Stimulated activated CD8-positive, alpha-beta memory T cell treated with anti-CD3 and anti-CD28 coated beads, Interleukin-7, amount 100 ng/mL, for 4 hours (primary cell): ENCODE data around the gene CYP2J2.
"Not testable (repeated sequence)": the region's sequence is repeated elsewhere in the genome, so short reads cannot be mapped to it uniquely, and the experiment has no call there.

Source experiments
- DNase-seq, 2 donors: peaks; one replicate each; pipeline ENCODE4 v3.0.0-alpha.2; 2020; ENCODE audit warnings: low read depth in 2 of 2

Gene CYP2J2

GRCh38 chr1:59919746-59920145, 6.8 kb downstream of the CYP2J2 start:
- DNase-seq: no peak

GRCh38 chr1:59917785-59918180, 8.8 kb downstream of the CYP2J2 start:
- DNase-seq: no peak

GRCh38 chr1:59917026-59917784, 9.4 kb downstream of the CYP2J2 start:
- no peak for DNase-seq

DNA sequence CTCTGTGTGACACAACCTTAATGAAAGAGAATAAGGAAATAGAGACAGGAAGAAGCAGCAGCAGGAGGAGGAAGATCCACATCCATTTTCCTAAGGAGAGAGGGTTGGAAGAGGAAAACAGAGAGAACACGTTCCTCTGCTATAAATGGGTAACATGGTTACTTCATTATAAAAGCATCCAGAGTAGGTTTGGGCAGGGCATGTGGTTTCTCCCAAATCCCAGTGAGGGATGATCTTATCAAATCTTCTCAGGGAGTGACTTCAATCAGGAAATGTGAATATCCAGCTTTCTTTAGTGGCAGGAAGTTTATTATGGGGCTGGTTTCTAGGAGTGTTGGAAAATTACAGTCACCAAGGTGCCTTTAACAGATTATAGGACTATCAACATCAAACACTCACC, 11.1 kb downstream of the CYP2J2 start:
- no peak for DNase-seq

DNA sequence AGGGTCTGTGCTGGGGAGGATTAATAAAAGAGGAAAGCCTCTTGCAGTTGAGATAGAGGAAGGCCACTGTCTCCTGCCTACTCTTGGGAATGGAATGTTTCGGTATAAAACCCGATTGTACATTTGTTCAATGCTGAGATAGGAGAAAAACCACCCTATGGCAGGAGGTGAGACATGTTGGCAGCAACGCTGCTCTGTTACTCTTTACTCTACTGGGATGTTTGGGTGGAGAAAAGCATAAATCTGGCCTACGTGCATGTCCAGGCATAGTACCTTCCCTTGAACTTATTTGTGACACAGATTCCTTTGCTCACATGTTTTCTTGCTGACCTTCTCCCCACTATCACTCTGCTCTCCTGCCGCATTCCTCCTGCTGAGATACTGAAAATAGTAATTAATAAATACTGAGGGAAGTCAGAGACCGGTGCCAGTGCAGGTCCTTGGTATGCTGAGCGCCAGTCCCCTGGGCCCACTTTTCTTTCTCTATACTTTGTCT, 11.7 kb downstream of the CYP2J2 start:
- not testable (repeated sequence) for DNase-seq

GRCh38 chr1:59908682-59909081, 17.9 kb downstream of the CYP2J2 start:
- DNase-seq: no peak

DNA sequence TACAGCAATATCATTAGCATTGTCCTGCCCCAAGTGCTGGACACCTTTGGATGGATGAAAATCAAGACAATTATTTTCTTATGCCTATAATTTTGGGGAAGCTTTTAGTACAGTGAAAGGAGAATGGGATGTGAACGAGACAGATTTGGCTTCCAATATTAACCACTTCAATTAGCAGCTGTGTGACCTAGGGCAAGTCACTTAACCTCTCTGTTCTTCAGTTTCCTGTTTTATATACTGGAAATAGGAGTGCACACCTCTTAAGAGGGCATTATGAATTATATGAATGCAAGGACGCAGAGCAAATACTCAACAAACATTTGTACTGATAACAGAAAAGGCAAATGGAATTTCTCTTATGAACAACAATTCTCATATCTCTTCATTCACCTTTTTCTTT, 18.5 kb downstream of the CYP2J2 start:
- no peak for DNase-seq

DNA sequence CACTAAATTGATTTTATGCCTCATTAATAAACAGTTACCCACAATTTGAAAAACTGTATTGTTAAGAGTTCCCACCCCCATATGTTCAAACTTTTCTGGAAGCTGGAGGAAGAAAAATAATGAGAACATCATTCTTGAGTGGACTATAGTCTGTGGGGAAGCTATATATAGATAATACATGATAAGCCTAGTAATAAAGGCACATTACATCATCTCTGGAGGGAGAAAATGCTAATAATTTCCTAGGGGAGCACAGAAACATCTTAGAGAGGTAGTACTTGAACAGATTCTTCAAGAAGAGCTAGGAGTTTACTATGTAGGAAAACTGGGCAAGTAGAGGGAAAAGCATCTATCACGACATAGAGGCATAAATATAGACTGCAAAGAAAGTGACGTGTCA, 19.6 kb downstream of the CYP2J2 start:
- no peak for DNase-seq

DNA sequence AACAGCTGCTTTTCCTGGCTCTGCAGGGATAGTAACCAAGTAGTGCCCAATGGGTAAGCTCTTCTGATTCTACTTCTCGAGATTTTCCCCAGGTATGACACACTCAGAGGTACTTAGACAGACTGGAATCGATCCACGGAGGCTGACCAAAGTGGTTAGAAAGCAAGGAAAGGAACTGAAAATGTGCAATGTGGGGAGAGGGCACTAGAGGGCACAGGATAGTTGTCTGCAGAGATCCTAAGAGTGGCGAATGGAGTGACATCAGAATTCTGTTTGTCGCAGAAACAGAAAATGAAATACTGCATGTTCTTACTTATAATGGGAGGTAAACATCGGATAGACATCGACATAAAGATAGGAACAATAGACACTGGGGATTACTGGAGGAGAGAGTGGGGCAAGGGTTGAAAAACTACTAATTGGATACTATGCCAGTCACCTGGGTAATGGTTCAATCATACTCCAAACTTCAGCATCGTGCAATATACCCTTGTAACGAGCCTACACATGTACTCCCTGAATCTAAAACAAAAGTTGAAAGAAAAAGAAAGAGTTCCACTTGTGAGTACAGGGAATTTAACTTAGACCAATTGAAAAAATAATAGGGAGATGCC, 23.3 kb downstream of the CYP2J2 start:
- no peak for DNase-seq

- DNase-seq: no peak
Measured at GRCh38 chr1:59901770-59902388, 24.7 kb downstream of the CYP2J2 start.

DNA sequence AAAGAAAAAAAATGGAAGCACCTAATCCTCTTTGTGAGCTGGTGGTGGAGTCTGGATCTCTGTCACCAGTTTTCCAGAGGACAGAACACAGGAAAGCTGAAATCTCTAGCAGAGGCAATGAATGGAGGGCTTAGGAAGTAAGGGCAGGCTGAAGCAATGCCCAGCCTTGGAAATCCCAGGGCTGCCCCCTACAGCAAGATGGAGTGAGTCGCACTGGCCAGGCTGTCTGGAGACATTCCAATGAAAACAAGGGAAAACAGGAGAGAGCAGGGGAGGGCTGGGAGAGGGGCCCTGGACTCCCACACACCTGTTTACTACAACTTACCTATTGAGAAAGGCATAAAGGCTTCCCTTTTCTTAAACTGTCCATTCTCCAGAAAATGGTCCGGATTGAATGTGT, 25.9 kb downstream of the CYP2J2 start:
- DNase-seq: no peak

DNA sequence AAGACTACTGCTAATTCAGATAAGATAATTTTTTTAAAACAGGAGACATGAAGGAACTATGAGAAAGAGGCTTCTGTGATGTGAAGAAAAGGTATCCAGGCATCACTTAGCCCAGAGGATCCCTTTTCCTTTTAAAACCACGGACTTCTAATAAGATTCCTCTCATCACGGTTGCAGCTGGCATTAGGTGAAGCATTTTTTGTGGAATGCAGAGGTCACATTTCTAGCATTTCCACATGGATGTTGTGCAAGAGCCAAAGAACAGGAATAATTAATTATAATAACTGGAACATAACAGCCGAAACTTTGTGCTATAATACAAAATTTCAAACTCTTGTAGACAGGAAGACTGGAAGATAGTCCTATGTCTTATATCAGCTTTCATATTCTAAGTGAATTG, 27.6 kb downstream of the CYP2J2 start:
- no peak for DNase-seq

DNA sequence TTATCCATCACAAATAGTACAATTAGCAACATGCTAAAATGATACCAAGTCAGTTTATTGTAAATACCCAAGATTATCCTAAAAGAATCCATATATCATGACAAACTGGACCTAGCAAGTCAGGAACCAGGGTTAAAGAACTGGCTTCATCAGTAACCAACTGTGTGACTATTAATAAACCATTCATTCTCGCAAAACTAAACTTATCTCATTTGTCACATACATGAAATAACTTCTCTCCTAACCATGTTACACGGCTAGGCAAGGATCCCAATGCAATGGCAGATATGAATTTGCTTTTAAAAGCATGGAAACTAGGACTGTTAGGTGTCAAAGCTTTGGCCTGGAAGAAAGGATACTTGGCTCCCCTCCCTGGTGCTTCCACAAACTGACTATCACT, 29.4 kb downstream of the CYP2J2 start:
- no peak for DNase-seq

DNA sequence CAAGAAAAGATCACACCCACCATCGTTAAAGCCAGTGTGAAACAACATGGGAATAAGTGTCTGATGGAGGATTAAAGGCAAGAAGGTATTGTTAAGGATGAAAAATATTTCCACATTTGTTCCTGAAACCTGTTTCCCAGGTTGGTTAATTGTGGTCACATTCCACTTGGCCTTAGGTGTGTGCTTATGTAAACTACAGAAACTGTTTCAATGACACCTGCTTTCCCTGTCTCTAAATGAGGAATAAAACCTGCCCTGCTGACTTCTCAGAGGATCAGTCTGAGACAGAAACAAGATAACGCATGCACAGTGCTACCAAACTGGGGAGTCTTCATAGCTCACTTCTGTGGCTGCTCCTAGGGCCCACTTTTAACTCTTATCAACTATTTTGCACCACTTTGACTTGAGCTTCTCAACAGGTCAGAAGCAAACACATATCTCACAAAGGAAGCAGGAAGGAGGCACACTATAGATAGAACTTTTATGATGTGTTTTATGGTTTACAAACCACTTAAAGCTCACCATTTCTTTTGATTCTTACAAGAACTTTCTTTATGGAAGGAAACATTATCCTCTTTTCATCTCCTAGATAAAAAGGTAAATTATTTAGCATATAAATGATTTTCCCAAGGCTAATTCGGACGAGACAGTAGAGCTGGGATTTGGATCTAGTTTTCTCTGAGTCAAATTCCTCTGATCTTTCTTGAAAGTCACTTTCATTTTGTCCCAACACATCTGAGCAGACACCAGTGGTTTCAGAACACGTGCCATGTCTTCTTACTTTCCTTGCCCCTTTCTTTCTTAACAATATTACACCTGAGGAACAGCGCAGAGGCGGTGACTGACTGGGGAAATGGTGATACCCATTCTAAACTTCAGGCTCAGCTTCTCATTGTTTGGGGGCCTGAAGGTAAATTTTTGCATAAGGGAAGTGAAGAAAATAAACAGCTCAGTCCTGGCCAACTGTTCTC, 33.4 kb downstream of the CYP2J2 start:
- no peak for DNase-seq

DNA sequence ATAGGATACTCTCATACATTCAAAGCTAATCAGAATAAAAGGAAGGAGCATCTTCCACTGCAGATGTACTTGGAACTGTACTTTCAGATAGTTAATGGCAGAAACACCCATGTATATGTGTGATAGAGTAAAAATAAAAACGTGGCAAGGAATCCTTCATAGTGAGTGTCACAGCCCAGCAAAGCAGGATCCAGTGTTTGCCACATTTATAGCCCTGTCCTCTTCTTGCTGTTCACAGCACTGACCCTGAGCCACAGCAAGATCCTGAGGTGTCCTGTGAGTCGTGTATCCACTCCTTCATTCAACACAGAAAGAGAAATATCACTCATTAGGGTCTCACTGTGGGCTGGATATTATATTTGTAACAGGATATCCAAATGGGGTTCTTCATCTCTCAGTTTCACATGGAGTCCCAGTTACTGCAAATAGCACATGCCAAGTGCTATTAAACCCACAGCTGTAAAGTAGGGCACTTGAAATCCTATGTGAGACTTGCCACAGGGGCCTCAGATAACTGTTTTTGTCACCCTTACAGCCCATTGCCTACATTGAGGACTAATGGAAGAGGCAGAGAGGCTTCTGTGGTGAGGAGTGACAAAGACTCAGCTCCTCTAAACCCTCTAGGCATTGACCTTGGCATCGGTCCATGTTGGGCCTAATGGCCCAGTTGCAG, 41.3 kb downstream of the CYP2J2 start:
- no peak for DNase-seq

DNA sequence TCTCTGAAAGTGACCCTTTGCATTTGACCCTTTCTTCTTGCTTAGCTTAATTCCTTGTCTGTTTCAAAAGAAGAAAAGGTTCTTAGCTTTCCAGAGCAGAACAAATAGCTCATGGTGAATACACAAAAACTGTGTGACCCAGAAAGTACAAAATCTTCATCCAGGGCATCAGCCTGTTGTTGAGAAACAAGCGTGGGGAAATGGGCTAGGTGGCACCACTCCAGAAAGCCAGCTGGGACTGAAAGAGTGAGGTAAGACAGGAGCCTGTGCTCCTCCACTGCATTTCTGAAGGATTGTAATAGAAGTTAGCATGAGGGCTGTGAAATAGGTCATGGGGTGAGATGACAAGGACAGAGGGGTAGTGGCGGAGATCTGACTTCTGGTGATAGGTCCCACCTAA, 45.8 kb downstream of the CYP2J2 start:
- DNase-seq: no peak

DNA sequence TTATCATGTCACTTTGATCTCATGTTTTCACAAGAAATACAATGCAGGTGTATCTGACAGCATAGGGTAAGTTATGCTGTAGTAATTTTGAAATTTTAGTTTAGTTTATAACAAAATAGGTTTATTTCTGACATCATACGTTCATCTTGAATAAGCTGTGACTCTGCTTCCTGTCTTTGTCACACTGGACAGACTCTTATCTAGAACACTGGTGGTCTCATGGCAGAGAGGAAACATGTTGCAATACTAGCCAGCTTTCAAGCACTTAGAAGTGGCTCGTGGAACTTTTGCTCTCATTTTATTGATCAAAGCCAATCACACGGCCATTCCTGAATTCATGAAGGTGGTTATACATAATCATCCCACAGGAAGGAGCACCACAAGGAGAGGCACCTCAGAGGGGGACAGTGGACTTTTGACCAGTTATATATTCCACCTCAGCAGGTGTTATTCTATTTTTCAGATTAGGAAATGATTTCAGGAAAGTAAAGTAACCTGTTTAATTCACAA, 46.5 kb downstream of the CYP2J2 start:
- DNase-seq: no peak

DNA sequence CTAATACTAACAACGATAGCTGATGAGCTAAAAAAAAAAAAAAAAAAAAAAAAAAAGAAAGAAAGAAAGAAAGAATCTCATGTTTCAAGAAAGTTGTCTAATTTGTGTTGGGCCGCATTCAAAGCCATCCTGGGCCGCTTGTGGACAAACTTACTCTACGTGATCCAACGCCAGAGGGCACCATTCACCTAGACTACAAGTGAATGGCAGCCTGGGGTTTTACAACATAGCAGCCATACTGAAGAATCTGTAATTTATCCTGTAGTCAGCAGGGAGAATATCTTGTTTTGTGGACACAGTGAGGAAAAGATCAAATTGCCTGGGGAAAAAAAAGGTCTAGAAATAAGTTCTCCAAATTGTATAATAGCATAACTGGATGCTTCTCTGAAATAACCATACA, 47.0 kb downstream of the CYP2J2 start:
- peak; percentile 6 to 16 for DNase-seq

- DNase-seq: no peak
Measured at GRCh38 chr1:59878370-59878769, 48.2 kb downstream of the CYP2J2 start.

- no peak for DNase-seq
Measured at GRCh38 chr1:59877108-59877682, 49.4 kb downstream of the CYP2J2 start.

DNA sequence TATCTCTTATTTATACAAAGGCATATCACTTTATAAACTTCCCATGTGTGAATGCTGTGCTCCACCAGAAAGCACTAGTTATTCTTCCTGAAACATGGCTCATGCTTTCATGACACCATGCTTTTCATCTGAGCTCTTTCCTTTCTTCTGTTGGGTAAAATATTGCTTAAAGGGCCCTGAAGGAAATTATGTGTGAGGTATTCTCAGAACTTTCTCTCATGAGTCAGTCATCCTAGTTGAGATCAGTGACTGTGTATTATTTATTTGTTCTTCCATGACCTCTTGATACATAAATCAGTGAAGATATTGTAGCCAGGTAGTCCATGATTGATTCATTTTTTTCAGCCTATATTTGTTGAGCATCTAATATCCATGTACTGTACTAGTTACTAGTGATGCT, 54.8 kb downstream of the CYP2J2 start:
- DNase-seq: no peak
